ENCODE results near the gene EXOC3L2. TPM values are rescaled to one million over a fixed set of nuclear protein-coding genes. Genes with fewer than 3 reads are reported as not detected.
A peak's percentile ranks its signal among the peaks of the same experiment; 100 is the strongest.

Gene EXOC3L2
- total and polyA plus RNA-seq, 2 donors (not counting 3 experiments of a cell fraction or from before 2014, with no cell fraction given) = 0.66 to 1.8 TPM

- DNase-seq (ENCODE audit: low read depth, low spot score) (no peak), FAIRE-seq (peak; percentile 87)
- POLR2A ChIA-PET = no interaction called here
Measured at GRCh38 chr19:45187421-45188100, 57.6 kb downstream of the EXOC3L2 start.

More at GRCh38 chr19:45187421-45188100, 57.6 kb downstream of the EXOC3L2 start:
- Histone ChIP-seq H3K4me1 (ENCODE audit: control insufficient read depth, extremely low read depth, insufficient read depth, low read length) (no peaks in the 10 kb centered on the region), H3K4me3 (replicated peaks in 1 of 3; ENCODE audit: insufficient read depth in 1 of 3, low read depth in 1 of 3, low read length in 3 of 3) (no peak overlapping the region), H3K36me3 (ENCODE audit: control insufficient read depth in 2 of 2, extremely low read depth in 1 of 2, insufficient read depth in 2 of 2, low read length in 2 of 2) (no peaks in the 10 kb centered on the region), H3K27ac (ENCODE audit: insufficient read depth, low read depth, low read length) (no peak overlapping the region), H3K9me3 (replicated peaks; ENCODE audit: control insufficient read depth, insufficient read depth, low read length) (no peaks in the 10 kb centered on the region), H3K79me2 (ENCODE audit: control insufficient read depth, insufficient read depth, low read length) (no peaks in the 10 kb centered on the region), H2AFZ (ENCODE audit: low read depth, low read length) (no peak overlapping the region), H3K27me3 (ENCODE audit: control insufficient read depth in 2 of 2, insufficient read depth in 2 of 2, low read length in 2 of 2) (no peaks in the 10 kb centered on the region), H4K20me1 (replicated peaks; ENCODE audit: control insufficient read depth, extremely low read depth, insufficient read depth, low read length) (no peaks in the 10 kb centered on the region), H3K9ac (replicated peaks; ENCODE audit: extremely low read depth, insufficient read depth, low read length) (no peak overlapping the region), H3K9me1 (replicated peaks; ENCODE audit: control insufficient read depth, extremely low read depth, insufficient read depth, low read length) (no peaks in the 10 kb centered on the region), H3K4me2 (ENCODE audit: insufficient read depth, low read length) (no peak overlapping the region)
- peak; percentile 53 to 61 for TF ChIP-seq CTCF (IDR thresholded peaks at IDR 0.05; ENCODE audit: extremely low read depth in 1 of 2, insufficient read depth in 1 of 2, low read depth in 1 of 2, low read length in 2 of 2)
- no peak for TF ChIP-seq JUN (IDR thresholded peaks at IDR 0.05; ENCODE audit: borderline replicate concordance, insufficient read depth, insufficient read length, low read depth)
- BruUV-seq (replicated peaks) = no TSS peak
- CTCF ChIA-PET = interaction anchor here (0.9 to 2.5 kb wide), 5 partner anchors 9 to 128 kb away, joined by 4 to 14 read pairs (median 8); partner anchors contain the start of genes BLOC1S3, NKPD1 and TRAPPC6A
- dilution Hi-C loops (cut with MboI; ENCODE audit: extremely low pct_ligation_motif_present, low sequenced_read_pairs) = no loop called here
- intact Hi-C loops (cut with micrococcal nuclease) = loop anchor here (1.0 to 5.0 kb wide), 2 partner anchors 25 to 150 kb away; no protein-coding TSS in a partner anchor
